AG04449 (cell line): ENCODE data around the gene SOBP.

Experiments
- CTCF ChIA-PET: fragments of 350-600 bp; formaldehyde crosslinking; extraction: SDS; loops from one replicate; lab custom pipeline; 2021; ENCODE audit warnings: antibody characterized with exemption; lab: Yijun Ruan, JAX
- POLR2A ChIA-PET: fragments of 400-600, 350-600 bp; formaldehyde crosslinking; extraction: SDS; loops from one replicate; lab custom pipeline; 2020; ENCODE audit warnings: antibody characterized with exemption, inconsistent platforms; lab: Yijun Ruan, JAX
- DNase-seq: peaks from one replicate; pipeline ENCODE4 v3.0.0-alpha.2; 2010; ENCODE audit warnings: low read depth, low spot score
- H3K4me3 ChIP-seq: 2 replicates; pipeline ENCODE4 v1.5.1; 2011; ENCODE audit warnings: low read depth, mild to moderate bottlenecking, control low read depth, low read length
- CTCF ChIP-seq: IDR thresholded peaks from one replicate; pipeline ENCODE4 v1.5.1; 2011; ENCODE audit warnings: mild to moderate bottlenecking, moderate library complexity, low read length, control low read depth, inconsistent platforms; ENCODE audit not compliant: insufficient read depth; ENCODE audit errors: missing control alignments

Gene SOBP

GRCh38 chr6:107531868-107532267 lies 42.0 kb downstream of the SOBP start:
- POLR2A ChIA-PET = no interaction called here
- CTCF ChIA-PET = no interaction called here
- TF ChIP-seq CTCF = no peak
- H3K4me3 ChIP-seq = no peak overlapping the region
- DNase-seq = no peak

- DNase-seq = no peak
- ChIA-PET CTCF (no interaction called here), POLR2A (no interaction called here)
- H3K4me3 ChIP-seq = no peak overlapping the region
- TF ChIP-seq CTCF = no peak
Observed at GRCh38 chr6:107532706-107533105, 42.8 kb downstream of the SOBP start.

GRCh38 chr6:107533415-107534059 lies 43.6 kb downstream of the SOBP start:
- no peak for DNase-seq
- POLR2A ChIA-PET = no interaction called here
- CTCF ChIA-PET = no interaction called here
- TF ChIP-seq CTCF = no peak
- no peak overlapping the region for H3K4me3 ChIP-seq

GRCh38 chr6:107534571-107535141 lies 44.7 kb downstream of the SOBP start:
- ChIA-PET POLR2A (no interaction called here), CTCF (no interaction called here)
- TF ChIP-seq CTCF = no peak

GRCh38 chr6:107535626-107536025 lies 45.7 kb downstream of the SOBP start:
- DNase-seq = no peak
- CTCF ChIA-PET = no interaction called here
- TF ChIP-seq CTCF = no peak
- POLR2A ChIA-PET = no interaction called here
- H3K4me3 ChIP-seq = no peak overlapping the region

More at GRCh38 chr6:107534571-107535141, 44.7 kb downstream of the SOBP start:
- H3K4me3 ChIP-seq = no peak overlapping the region
- DNase-seq = no peak

GRCh38 chr6:107536180-107536961 lies 46.5 kb downstream of the SOBP start:
- TF ChIP-seq CTCF = no peak
- CTCF ChIA-PET = no interaction called here
- POLR2A ChIA-PET = no interaction called here
- DNase-seq = no peak
- no peak overlapping the region for H3K4me3 ChIP-seq
